Measurements from ENCODE around the gene VMP1.
"Not testable (repeated sequence)": the region's sequence is repeated elsewhere in the genome, so short reads cannot be mapped to it uniquely, and the experiment has no call there.

Gene VMP1

DNA sequence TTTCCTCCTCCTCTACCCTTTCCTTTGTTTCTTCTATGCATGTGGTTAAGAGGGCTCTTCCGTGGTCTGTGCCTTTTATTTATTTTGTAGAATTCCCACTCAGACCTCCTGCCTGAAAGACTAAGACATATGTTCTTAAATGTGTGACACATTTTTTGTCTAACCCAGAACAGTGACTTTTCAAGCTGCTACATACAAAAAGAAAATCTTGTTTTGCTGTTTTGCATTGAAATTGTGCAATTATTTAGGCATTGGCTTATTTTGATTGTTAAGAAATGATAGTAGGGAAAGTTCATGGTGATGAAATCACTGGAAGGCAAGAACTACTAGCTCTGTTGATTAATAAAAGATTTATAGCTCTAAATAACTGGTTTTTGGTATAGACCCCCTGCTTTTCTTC, 108.5 kb downstream of the VMP1 start:
- DNase-seq = no peak

DNA sequence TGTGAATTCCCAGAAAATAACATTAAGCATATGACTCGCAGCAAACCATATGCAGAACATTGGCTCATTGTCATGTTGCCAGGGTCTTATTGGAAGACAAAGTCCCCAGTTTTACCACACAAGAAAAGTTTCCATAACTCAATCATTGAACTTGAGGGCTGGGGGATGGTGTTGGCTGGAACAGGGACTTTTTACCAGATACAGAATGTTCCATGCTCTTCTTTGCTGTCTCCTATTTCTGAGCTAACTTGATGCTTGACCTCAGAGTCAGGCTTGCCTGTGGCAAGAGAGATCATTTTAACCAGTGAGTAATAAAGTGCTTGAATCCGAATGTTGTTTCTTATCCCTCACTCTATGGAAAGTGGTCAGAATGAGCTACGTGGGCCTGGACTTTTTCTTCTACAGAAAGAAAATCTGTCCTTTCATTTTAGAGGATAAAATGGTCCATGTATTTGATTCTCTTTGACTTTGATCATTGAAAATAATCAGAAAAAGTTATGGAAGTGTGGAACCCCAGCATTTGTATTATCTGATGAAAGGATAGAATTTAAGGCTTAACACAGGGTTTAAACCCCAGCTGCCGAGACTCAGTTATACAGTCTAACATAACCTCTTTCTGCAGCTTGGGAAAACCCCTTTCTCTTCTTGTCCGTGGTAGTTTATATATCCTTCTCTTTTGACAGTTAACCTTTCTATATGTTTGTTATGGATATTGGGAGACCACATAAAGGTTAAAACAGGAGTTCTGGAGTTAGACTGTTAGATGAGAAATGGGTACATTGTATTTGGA, 118.3 kb downstream of the VMP1 start:
- no peak for DNase-seq

DNA sequence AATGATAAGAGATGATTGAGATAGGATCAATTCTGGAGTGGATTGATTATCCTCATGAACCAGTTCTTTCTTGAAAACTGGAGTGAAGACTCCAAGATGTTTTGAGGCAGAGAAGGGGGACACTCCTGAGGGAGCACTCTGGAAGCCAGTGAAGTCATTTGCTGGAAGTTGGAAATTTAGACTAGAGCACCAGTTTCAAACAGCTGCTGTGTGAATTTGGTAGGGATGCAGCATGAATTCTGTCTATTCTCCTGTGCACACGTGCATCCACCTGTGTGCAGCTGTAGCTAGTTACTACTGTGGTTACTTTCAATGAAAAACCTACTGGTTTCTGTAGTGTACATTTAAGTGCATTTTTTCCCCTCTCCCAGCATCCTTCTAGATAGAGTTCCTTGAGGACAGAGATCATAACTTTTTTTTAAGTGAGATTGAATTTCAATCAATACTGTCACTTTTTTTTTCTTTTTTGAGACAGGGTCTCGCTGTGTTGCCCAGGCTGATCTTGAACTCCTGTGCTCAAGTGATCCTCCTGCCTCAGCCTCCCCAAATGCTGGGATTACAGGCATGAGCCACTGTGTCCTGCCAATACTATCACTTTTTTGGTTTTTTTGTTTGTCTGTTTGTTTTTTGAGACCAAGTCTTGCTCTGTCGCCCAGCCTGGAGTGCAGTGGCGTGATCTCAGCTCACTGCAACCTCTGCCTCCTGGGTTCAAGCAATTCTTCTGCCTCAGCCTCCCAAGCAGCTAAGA, 119.4 kb downstream of the VMP1 start:
- DNase-seq = no peak

DNA sequence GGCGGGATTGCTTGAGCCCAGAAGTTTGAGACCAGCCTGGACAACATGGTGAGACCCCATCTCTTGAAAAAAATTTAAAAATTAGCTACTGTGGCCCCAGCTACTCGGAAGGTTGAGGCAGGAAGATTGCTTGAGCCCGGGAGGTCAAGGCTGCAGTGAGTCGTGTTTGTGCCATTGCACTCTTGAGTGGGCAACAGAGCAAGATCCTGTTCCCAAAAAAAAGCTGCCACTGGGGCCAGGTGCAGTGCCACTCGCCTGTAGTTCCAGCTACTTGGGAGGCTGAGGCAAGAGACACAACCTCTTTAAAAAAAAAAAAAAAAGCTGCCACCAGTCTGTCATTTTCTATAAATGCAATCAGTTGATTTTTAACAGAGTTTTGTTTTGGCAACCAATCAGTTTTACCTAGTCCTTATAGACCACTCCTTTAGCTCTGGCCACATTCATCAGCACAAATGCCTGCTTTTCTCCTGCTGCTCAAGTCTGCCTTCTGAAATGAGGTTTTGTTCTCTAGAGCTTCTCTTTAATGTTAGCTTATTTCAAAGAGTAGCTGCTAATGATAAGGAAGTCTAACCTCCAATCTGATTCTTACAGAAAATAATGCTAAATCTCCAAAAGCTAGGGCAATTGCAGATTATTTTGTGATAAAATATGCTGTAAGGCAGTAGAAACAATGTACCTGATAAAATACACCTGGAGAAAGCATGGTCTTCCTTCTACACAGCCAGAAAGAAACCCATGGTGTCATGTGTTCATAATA, 120.4 kb downstream of the VMP1 start:
- no peak for DNase-seq

DNA sequence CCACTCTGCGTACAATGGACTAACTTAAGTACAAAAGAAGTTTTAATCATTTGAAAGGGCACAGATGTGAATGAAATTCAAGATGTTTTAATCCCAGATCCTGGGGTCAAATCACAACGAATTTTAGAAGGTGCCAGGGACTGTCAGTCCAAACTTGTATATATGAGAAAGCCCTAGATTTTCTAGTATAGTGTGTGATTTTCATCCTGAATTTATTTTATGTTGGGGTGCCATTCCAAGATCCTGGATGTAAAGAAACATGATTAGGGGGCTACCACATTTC, 121.0 kb downstream of the VMP1 start:
- no peak for DNase-seq

DNA sequence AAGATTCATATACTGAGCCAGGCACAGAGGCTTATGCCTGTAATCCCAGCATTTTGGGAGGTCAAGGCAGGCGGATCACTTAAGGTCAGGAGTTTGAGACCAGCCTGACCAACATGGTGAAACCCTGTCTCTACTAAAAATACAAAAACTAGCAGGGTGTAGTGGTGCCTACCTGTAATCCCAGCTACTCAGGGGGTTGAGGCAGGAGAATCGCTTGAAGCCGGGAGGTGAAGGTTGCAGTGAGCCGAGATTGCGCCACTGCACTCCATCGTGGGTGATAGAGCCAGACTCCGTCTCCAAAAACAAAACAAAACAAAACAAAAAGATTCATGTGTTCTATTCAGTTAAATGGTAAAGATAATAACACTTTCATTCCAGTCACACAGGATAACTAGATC, 121.4 kb downstream of the VMP1 start:
- not testable (repeated sequence) for DNase-seq

DNA sequence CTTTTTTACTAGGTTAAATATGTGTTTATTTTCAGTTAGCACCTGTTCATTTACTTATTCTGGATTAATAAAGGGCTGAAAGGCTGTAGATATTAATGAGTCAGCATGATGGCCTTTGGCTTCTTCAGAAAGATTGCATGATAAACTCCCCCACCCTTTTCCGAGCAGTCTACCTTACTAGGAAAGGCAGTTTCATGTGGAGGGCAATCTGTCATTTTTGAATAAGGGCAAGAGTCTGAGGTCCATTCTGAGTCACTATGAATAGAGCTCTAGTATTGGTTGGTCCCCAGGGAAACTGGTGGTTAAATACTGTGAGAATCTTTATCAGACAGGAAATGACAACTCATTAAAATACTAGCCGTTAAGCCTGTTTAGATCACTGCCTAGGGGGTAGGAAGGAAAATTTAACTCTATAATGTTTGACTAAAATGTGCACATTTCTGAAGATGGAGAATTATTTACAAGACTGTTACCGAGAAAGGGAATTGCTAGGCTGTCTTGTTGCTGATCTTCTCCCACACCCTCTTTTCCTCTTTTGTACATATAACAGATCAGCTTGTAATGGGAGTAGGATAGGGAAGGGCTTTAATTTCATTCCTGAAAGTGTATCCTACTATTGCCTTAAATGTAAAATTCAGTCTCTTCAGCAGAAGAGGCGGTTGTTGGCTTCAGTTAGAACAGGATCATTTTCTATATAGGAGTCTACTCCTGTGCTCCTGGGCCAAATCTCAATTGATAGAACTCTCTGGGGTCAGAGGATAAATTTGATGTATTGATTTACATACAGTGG, 122.0 kb downstream of the VMP1 start:
- DNase-seq = no peak

DNA sequence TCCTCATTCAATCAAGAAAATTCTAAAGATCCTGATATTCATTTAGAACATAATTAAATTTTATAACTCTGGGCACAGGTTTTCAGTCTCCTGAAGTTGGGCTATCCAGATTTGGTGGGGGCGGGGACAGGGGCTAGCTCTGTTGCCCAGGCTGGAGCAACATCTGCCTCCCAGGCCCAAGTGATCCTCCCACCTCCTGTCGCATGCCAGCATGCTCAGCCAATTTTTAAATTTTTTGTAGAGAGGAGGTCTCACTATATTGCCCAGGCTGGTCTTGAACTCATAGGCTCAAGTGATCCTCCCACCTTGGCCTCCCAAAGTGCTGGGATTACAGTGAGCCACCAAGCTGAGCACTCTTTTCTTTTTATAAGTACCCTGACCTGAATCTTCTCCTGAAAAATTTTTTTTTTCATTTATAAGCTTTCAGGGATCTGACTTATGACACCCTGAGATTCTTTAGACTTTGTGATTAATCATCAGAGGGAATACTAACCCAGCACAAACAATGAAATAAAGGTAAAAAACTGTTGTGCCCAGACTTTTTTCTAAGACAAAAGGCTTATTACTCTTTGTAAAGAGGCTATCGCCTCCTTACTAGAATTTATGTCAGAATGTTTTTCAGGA, 122.7 kb downstream of the VMP1 start:
- DNase-seq = no peak

DNA sequence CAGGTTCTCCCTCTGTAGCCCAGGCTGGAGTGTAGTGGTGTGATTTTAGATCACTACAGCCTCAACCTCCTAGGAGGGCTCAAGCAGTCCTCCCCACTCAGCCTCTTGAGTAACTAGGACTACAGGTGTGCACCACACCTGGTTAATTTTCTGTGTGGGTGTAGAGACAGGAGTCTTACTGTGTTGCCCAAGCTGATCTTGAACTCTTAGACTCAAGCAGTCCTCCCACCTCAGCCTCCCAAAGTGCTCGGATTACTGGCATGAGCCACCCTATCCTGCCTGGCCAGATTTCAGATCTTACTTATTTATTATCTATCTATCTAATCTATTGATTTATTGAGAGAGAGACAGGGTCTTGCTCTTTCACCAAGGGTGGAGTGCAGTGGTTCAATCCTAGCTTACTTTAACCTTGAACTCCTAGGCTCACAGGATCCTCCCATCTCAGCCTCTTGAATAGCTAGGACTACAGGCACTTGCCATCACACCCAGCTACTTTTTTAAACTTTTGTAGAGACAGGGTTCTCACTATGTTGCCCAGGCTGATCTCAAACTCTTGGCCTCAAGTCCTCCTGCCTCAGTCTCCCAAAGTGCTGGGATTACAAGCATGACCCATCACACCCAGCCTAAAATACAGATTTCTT, 123.5 kb downstream of the VMP1 start:
- no peak for DNase-seq

DNA sequence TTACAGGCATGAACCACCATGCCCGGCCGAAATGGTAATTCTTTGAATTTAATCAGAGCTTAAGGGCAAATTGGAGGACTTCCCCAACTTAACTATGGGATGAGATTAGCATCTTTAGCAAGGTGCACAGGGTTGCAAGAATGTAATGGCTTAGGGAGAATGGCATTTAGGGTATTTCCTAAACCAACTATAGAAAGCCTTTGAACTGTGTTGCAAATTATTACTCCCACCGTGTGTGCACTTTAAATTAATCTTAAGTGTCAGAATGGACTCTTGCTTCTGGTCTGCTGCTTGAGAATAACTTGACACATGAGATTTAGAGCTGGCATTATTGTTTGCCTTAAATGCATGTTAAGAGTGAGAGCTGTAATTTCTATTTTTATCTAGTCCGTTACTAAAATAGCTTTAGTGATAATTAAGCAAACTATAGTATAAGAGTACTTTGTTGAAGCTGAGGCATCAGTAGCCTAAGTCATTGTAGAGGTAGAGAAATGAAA, 125.5 kb downstream of the VMP1 start:
- no peak for DNase-seq

DNA sequence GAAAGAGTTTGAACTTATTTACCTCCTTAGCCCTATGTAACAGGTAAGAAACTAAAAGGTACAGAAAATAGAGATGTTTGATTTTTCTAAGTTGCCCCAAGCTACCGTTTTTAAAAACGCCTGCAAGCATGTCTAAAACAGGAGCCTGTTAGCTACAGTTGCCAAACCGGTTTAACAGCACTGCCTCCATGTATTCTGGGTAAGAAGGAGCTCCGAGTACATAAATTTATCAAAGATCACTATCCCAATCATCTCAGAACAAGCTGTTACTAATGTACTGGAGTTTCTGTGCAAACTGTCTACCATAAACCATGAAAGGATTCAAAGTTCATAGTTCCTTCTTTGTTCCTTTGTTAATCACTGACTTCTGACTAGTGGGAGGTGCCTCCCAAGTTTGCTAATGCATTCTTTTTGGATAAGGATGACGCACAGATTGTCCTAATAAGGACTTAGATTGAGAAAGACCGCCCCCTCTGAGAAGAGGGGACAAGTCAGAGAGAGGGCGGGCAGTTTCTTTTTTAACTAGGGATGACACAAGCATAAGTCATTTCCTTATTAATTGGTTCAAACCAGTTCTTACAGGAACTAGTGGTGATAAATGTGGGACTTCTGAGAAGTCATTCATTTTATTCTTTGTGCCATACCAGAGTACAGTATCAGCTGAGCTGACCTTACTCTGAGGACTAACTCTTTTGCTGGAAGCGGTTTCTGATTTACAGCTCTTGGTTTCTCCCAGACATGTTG, 130.0 kb downstream of the VMP1 start:
- no peak for DNase-seq

DNA sequence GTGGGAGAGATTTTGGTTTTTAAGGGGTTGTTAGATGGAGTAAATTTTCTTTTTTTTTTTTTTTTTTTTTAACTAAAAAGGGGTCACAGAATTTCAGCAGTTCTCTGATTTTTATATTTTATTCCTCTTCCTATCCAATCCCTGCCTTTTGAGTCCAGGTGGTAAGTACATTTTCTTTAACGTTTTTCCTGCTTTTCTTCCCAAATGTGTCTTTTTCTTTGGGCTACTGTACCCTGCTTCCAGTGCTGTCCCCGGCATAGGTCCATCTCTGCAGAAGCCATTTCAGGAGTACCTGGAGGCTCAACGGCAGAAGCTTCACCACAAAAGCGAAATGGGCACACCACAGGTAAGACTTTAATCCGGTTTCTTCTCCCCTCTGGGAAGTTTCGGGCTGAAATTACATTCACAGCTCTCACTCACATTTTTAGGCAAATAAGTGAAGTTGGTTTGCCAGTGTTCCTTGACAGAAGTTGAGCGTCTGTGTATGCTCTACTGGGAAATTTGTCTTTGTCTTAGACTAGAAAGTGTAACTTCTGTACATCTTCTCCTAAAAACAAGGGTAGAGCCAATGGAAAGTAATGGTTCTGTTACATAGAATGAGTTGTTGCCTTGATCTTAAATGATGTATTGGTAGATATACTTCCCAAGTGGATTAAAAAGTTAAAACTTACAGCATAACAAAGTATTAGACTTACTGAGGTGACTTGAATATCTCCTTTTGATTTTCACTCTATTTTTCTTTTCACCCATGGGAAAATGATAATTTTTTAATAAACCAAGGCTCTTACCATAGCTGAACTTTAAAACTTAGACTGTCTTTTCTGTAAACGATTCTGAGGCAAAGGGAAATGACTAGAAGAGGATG, 130.8 kb downstream of the VMP1 start:
- no peak for DNase-seq

DNA sequence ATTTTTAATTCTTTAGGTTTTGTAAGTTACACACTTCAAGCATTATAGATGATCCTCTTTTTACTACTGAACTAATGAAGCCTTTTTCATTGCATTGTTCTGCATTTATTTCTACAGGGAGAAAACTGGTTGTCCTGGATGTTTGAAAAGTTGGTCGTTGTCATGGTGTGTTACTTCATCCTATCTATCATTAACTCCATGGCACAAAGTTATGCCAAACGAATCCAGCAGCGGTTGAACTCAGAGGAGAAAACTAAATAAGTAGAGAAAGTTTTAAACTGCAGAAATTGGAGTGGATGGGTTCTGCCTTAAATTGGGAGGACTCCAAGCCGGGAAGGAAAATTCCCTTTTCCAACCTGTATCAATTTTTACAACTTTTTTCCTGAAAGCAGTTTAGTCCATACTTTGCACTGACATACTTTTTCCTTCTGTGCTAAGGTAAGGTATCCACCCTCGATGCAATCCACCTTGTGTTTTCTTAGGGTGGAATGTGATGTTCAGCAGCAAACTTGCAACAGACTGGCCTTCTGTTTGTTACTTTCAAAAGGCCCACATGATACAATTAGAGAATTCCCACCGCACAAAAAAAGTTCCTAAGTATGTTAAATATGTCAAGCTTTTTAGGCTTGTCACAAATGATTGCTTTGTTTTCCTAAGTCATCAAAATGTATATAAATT, 132.3 kb downstream of the VMP1 start:
- no peak for DNase-seq

DNA sequence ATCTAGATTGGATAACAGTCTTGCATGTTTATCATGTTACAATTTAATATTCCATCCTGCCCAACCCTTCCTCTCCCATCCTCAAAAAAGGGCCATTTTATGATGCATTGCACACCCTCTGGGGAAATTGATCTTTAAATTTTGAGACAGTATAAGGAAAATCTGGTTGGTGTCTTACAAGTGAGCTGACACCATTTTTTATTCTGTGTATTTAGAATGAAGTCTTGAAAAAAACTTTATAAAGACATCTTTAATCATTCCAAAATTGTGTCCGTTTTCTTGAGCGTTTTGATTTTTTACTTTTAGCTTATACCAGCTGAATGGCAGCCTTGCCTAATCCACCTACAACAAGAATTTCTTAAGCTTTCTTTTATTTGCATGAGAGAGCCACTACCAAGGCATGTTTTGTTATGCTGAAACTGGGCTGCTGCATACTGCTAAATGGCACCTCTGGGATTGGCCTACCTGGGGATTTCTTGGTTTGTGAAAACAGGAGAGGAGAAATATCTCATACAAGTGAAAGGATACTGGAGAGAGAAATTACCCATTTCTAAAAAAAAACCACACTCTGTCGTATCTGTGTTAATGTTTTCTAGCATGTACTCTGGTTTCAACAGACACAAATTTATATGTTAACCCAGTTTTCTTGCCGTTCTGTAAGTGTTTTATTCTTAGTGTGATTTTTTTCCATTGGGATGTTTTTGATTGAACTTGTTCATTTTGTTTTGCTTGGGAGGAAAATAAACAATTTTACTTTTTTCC, 133.1 kb downstream of the VMP1 start:
- no peak for DNase-seq

DNA sequence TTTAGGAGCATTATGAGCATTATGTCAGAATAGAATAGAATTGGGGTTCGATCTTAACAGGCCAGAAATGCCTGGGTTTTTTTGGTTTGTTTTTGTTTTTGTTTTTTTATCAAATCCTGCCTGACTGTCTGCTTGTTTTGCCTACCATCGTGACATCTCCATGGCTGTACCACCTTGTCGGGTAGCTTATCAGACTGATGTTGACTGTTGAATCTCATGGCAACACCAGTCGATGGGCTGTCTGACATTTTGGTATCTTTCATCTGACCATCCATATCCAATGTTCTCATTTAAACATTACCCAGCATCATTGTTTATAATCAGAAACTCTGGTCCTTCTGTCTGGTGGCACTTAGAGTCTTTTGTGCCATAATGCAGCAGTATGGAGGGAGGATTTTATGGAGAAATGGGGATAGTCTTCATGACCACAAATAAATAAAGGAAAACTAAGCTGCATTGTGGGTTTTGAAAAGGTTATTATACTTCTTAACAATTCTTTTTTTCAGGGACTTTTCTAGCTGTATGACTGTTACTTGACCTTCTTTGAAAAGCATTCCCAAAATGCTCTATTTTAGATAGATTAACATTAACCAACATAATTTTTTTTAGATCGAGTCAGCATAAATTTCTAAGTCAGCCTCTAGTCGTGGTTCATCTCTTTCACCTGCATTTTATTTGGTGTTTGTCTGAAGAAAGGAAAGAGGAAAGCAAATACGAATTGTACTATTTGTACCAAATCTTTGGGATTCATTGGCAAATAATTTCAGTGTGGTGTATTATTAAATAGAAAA, 133.8 kb downstream of the VMP1 start:
- not testable (repeated sequence) for DNase-seq

DNA sequence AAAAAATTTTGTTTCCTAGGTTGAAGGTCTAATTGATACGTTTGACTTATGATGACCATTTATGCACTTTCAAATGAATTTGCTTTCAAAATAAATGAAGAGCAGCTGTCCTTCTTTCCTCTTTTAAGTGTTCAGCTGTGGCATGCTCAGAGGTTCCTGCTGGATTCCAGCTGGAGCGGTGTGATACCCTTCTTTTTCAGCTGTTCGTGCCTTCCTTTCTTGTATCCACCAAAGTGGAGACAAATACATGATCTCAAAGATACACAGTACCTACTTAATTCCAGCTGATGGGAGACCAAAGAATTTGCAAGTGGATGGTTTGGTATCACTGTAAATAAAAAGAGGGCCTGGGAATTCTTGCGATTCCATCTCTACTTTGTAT, 134.4 kb downstream of the VMP1 start:
- not testable (repeated sequence) for DNase-seq

DNA sequence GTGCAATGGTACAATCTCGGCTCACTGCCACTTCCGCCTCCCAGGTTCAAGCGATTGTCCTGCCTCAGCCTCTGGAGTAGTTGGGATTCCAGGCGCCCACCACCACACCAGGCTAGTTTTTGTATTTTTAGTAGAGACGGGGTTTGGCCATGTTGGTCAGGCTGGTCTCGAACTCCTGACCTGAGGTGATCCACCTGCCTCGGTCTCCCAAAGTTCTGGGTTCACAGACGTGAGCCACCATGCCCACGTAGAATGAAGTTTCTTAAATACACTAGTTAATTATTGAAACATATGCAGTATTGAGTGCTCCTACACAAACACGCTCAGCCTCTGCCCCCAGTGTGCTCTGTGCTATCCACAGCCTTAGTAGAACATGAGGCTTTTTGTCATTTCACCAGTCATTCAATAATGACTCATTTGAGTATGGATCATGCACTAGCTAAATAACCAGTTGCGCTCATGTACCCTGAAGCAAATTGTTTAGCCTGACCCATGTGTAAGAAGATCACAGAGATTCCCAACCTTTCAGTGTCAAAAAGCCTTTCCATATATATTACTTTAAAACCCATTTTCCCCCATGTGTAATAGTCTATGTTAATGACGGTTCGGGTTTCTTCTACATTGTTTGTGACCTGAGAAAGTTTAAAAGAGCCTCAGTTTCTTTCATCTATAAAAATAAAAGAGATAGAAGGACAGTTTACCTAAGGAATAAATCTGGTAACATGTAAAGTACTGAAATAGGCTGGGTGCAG, 135.6 kb downstream of the VMP1 start:
- no peak for DNase-seq
